WERI-Rb-1 (cell line): ENCODE measurements around the gene CHAT.
"Not testable (repeated sequence)": the region's sequence is repeated elsewhere in the genome, so short reads cannot be mapped to it uniquely, and the experiment has no call there.

Experiments used
- DNase-seq: peaks from one replicate; pipeline ENCODE4 v3.0.0-alpha.2; 2020
- H3K27ac ChIP-seq: fragments of 250-450 bp; sonication (Bioruptor Pico); 2 replicates; pipeline ENCODE4 v1.5.1; 2020; ENCODE audit warnings: mild to moderate bottlenecking, moderate library complexity
- H3K27me3 ChIP-seq: fragments of 250-450 bp; sonication (Bioruptor Pico); 2 replicates; pipeline ENCODE4 v1.5.1; 2021; ENCODE audit warnings: mild to moderate bottlenecking, low read depth, moderate library complexity; ENCODE audit not compliant: insufficient read depth, severe bottlenecking
- H3K36me3 ChIP-seq: fragments of 250-450 bp; sonication (Bioruptor Pico); 2 replicates; pipeline ENCODE4 v1.5.1; 2020; ENCODE audit warnings: mild to moderate bottlenecking, moderate library complexity
- H3K4me3 ChIP-seq: 2 replicates; pipeline ENCODE4 v1.5.1; 2011; ENCODE audit warnings: low read depth, mild to moderate bottlenecking, control low read depth, low read length
- H3K9me3 ChIP-seq: fragments of 250-450 bp; sonication (Bioruptor Pico); 2 replicates; pipeline ENCODE4 v1.5.1; 2021; ENCODE audit warnings: mild to moderate bottlenecking, moderate library complexity; ENCODE audit not compliant: severe bottlenecking
- TF ChIP-seq, protein P1 (sequence below): IDR thresholded peaks from 2 replicates; pipeline ENCODE4 v1.5.1; 2011; ENCODE audit warnings: low read depth, mild to moderate bottlenecking, control low read depth, inconsistent platforms, low read length

CHAT gene

DNA sequence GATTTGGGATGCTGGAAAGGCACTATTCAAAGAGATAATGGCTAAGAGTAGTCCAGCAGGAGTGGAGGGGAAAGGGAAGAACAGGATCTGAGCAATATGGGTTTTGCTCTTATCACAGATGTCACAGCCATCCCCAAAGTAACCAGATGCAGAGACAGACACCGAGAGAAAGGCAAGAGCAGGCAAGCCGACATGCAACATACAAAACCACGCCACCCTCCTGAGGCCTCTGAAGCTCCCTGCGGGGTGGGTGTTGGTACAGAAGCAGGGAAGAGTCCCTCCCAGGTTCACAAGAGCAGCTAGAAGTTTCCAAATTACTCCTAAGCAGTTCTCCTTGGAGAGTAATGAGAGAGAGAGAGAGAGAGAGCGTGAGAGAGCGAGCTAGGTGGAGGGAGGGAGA is 54.8 kb downstream of the CHAT start:
- H3K4me3 ChIP-seq, result no peak overlapping the region
- no peaks in the 10 kb centered on the region for H3K36me3 ChIP-seq
- H3K27me3 ChIP-seq, result no peaks in the 10 kb centered on the region
- H3K27ac ChIP-seq, result no peak overlapping the region
- TF ChIP-seq, protein P1, sequence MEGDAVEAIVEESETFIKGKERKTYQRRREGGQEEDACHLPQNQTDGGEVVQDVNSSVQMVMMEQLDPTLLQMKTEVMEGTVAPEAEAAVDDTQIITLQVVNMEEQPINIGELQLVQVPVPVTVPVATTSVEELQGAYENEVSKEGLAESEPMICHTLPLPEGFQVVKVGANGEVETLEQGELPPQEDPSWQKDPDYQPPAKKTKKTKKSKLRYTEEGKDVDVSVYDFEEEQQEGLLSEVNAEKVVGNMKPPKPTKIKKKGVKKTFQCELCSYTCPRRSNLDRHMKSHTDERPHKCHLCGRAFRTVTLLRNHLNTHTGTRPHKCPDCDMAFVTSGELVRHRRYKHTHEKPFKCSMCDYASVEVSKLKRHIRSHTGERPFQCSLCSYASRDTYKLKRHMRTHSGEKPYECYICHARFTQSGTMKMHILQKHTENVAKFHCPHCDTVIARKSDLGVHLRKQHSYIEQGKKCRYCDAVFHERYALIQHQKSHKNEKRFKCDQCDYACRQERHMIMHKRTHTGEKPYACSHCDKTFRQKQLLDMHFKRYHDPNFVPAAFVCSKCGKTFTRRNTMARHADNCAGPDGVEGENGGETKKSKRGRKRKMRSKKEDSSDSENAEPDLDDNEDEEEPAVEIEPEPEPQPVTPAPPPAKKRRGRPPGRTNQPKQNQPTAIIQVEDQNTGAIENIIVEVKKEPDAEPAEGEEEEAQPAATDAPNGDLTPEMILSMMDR, result no peak
- DNase-seq, result no peak
- H3K9me3 ChIP-seq, result no peaks in the 10 kb centered on the region

DNA sequence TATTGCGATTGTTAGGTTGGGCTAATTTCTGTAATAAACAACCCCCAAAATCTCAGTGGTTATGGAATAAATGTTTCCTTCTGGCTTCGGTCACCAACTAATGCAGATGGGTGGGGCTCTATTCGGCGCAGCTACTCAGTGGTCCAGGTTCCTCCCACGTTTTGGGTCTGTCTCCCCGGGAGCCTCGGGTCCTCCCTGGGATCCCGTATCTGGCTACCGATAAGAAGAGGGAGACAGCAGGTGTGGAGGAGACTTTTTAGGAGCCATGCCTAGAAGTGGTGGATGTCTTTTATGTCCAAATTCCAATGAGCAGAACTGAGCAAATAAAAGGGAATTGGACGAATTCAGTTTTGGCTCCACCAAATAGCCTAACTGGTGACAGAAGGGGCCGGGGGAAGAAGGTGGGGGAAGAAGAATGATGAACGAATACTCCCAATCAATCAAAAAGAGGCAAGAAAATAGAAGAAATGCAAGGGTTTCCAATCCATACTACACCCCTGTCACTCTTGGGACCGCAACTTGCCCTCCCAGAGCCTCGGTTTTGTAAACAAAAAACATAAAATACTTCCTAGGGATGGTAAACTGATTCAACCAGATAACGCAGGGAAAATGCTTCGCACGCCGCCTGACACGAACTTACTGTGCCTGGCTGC is 65.1 kb downstream of the CHAT start:
- TF ChIP-seq, protein P1, result no peak
- no peaks in the 10 kb centered on the region for H3K36me3 ChIP-seq
- H3K9me3 ChIP-seq, result no peaks in the 10 kb centered on the region
- H3K4me3 ChIP-seq, result peak overlapping the region; percentile 50
- H3K27ac ChIP-seq, result no peak overlapping the region
- DNase-seq, result no peak
- H3K27me3 ChIP-seq, result no peaks in the 10 kb centered on the region

DNA sequence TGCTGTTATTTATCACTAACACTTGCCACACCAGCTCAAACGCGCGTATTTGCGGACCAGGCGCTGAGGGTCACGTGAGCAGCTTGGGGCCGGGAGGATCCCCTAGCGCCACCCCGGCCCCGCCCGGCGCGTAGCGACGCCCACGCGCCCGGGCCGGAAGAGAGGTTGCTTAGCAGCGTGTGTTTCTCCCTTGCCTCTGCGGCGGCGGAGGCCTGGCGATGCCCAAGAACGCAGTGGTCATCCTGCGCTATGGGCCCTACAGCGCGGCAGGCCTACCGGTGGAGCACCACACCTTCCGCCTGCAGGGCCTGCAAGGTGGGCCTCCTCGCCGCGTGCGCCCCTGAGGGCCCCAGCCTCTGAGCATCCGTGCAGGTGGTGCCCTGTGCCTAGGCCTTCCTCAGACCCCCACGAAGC is 65.7 kb downstream of the CHAT start, which contains the start of gene C10orf53:
Gene C10orf53 (plus strand): TSS at position 172 of the 414 bp plus-strand sequence. CDS start 47 bp downstream, at position 219.
- Histone ChIP-seq H3K27me3 (no peaks in the 10 kb centered on the region), H3K27ac (no peak within 1 kb of the TSS), H3K36me3 (no peaks in the 10 kb centered on the region), H3K9me3 (no peaks in the 10 kb centered on the region), H3K4me3 (peak within 1 kb of the TSS; percentile 50)
- TF ChIP-seq, protein P1, result no peak
- DNase-seq, result peak; percentile 65

DNA sequence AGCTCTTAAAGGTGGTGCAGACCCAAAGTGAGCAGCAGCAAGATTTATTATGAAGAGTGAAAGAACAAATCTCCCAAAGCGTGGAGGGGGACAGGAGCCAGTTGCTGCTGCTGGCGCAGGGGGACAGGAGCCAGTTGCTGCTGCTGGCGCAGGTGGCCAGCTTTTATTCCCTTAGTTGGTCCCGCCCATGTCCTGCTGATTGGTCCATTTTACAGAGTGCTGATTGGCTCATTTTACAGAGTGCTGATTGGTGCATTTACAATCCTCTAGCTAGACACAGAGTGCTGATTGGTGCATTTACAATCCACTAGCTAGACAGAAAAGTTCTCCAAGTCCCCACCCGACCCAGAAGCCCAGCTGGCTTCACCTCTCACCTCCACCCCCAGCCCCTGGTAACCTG is 68.6 kb downstream of the CHAT start:
- not testable (repeated sequence) for H3K4me3 ChIP-seq, DNase-seq, H3K27me3 ChIP-seq, H3K9me3 ChIP-seq, H3K36me3 ChIP-seq, H3K27ac ChIP-seq

DNA sequence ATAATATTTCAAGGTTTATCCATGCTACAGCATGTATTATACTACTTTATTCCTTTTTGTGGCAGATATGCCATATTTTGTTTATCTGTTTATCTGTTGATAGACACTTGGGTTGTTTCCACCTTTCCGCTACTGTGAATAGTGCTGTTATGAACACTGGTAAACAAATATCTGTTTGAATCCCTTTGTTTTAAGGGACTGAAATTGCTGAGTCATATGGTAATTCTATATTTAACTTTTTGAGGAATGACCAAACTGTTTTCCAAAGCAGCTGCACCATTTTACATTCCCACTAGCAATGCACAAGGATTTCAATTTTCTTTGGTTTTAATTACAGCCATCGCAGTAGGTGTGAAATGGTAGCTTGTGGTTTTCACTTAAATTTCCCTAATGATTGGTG is 69.0 kb downstream of the CHAT start:
- DNase-seq, result no peak
- H3K36me3 ChIP-seq, result no peaks in the 10 kb centered on the region
- TF ChIP-seq, protein P1, result no peak
- H3K27me3 ChIP-seq, result no peaks in the 10 kb centered on the region
- H3K4me3 ChIP-seq, result no peak overlapping the region
- no peaks in the 10 kb centered on the region for H3K9me3 ChIP-seq
- no peak overlapping the region for H3K27ac ChIP-seq

DNA sequence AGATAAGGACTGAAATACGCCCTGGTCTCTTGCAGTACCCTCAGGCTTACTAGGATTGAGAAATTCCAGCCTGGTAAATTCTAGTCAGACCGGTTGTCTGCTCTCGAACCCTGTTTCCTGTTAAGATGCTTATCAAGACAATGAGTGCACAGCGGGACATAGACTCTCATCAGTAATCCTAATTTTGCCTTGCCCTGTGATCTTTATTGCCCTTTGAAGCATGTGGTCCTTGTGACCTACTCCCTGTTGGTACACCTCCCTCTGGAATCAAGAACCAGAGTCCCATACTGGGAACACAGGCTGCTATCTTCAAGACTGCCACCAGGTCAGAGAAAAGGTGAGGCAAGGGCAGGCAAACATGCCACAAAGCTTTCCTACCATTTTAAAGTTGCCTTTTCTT is 72.8 kb downstream of the CHAT start:
- no peak for DNase-seq
- Histone ChIP-seq H3K36me3 (no peaks in the 10 kb centered on the region), H3K27me3 (no peaks in the 10 kb centered on the region), H3K4me3 (no peak overlapping the region), H3K27ac (no peak overlapping the region), H3K9me3 (no peaks in the 10 kb centered on the region)
- TF ChIP-seq, protein P1, result no peak
